Neutrophil (primary cell): ENCODE measurements around the gene MPND.

Experiments used
- H3K27ac ChIP-seq: fragments of 200-600 bp; sonication (generic); 2 replicates; pipeline ENCODE4 v1.5.1; 2016; ENCODE audit warnings: mild to moderate bottlenecking, moderate library complexity
- H3K27me3 ChIP-seq: fragments of 200-600 bp; sonication (generic); 2 replicates; pipeline ENCODE4 v1.6.0; 2016; ENCODE audit warnings: mild to moderate bottlenecking
- H3K36me3 ChIP-seq: fragments of 200-600 bp; sonication (generic); 2 replicates; pipeline ENCODE4 v1.5.1; 2017
- H3K4me1 ChIP-seq, 2 experiments: fragments of 200-600 bp in 1 of 2; sonication (generic) in 1 of 2; 1 replicate in 1 of 2; 2 replicates in 1 of 2; pipeline versions ENCODE4 v1.5.1 to v1.6.1; 2013 to 2016; ENCODE audit warnings: low read depth in 1 of 2, low read length in 1 of 2, mild to moderate bottlenecking in 1 of 2, moderate library complexity in 1 of 2; ENCODE audit not compliant: control insufficient read depth in 1 of 2, insufficient read depth in 1 of 2
- H3K4me3 ChIP-seq, 2 experiments: fragments of 200-600 bp in 1 of 2; sonication (generic) in 1 of 2; 1 replicate in 1 of 2; 2 replicates in 1 of 2; pipeline ENCODE4 v1.5.1; 2013 to 2016; ENCODE audit warnings: low read depth in 1 of 2, low read length in 1 of 2, mild to moderate bottlenecking in 1 of 2, moderate library complexity in 1 of 2
- H3K9me3 ChIP-seq: fragments of 200-600 bp; sonication (generic); 2 replicates; pipeline ENCODE4 v1.5.1; 2016
- CTCF ChIP-seq: fragments of 200-600 bp; sonication (generic); IDR thresholded peaks from 2 replicates; pipeline ENCODE4 v1.5.1; 2016; ENCODE audit warnings: antibody characterized with exemption

The MPND gene

DNA sequence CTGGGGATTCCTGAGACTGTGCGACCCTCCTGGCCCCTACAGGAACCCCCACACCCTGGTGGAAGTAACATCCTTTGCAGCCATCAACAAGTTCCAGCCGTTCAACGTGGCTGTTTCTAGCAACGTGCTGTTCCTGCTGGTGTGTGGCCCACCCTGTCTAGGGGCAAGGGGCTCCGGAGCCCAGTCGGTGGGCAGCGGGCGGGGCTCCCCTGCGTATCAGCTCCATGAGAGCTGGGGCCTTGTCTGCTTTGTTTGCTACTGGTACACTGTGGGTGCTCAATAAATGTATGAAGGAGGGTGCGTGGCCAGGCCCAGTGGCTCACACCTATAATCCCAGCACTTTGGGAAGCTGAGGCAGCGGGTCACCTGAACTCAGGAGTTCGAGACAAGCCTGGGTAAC is 10.9 kb downstream of the MPND start:
- Histone ChIP-seq H3K4me3 (no peak overlapping the region), H3K4me1 (no peaks in the 10 kb centered on the region), H3K27me3 (no peaks in the 10 kb centered on the region), H3K27ac (no peak overlapping the region), H3K9me3 (no peaks in the 10 kb centered on the region), H3K36me3 (peaks cover 36% of the 10 kb centered on the region)
- no peak for TF ChIP-seq CTCF

DNA sequence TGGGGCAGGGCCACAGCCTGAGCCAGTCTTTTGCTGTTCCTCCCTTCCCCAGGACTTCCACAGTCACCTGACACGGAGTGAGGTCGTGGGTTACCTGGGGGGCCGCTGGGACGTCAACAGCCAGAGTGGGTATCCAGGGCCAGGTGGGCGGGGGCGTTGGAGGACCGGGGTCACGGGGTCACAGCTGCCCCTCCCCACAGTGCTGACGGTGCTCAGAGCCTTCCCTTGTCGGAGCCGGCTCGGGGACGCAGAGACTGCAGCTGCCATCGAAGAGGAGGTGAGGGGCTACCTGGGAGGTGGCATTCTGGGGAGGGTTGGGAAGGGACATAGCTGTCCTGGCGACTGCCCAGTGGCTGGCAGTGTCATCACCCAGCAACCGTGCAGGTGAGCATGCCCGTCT is 11.5 kb downstream of the MPND start:
- TF ChIP-seq CTCF = no peak

DNA sequence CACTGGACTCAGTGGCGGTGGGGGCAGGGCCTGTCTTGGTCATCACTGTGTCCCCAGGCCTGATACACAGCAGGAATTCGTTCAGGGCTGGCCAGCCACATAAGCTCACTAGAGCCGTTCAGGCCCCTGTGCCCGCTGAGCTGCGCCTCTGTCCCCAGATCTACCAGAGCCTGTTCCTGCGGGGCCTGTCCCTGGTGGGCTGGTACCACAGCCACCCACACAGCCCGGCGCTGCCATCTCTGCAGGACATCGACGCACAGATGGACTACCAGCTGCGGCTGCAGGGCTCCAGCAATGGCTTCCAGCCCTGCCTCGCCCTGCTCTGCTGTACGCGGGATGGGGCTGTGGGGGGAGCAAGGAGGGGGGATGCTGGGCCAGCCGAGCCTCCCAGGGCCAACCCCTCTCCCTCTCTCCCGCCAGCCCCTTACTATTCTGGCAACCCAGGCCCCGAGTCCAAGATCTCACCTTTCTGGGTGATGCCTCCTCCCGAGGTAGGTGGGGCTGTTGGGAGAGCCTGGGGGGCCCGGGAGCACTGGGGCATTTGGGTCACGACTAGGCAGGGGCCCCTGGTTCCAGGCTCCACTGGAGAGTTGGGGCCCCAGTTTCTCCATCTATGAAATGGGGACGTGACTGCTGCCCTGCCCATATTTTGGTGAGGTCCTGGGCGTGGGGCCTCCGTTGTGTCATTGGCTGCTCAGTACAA is 13.9 kb downstream of the MPND start:
- Histone ChIP-seq H3K36me3 (peaks cover 66% of the 10 kb centered on the region), H3K9me3 (no peaks in the 10 kb centered on the region), H3K27me3 (no peaks in the 10 kb centered on the region), H3K4me1 (no peaks in the 10 kb centered on the region), H3K4me3 (no peak overlapping the region), H3K27ac (no peak overlapping the region)
- no peak for TF ChIP-seq CTCF

More for the DNA sequence above, 11.5 kb downstream of the MPND start:
- Histone ChIP-seq H3K9me3 (no peaks in the 10 kb centered on the region), H3K4me1 (no peaks in the 10 kb centered on the region), H3K27me3 (no peaks in the 10 kb centered on the region), H3K36me3 (peaks cover 42% of the 10 kb centered on the region), H3K27ac (no peak overlapping the region), H3K4me3 (no peak overlapping the region)

- H3K27ac ChIP-seq = no peak overlapping the region
Measured at GRCh38 chr19:4357921-4358326, 14.6 kb downstream of the MPND start.

GRCh38 chr19:4358709-4359626 is 15.6 kb downstream of the MPND start:
- Histone ChIP-seq H3K36me3 (peaks cover 79% of the 10 kb centered on the region), H3K27me3 (no peaks in the 10 kb centered on the region), H3K4me1 (no peaks in the 10 kb centered on the region), H3K4me3 (no peak overlapping the region), H3K27ac (no peak overlapping the region), H3K9me3 (no peaks in the 10 kb centered on the region)
- TF ChIP-seq CTCF = no peak

More at GRCh38 chr19:4357921-4358326, 14.6 kb downstream of the MPND start:
- peaks cover 73% of the 10 kb centered on the region for H3K36me3 ChIP-seq
- no peaks in the 10 kb centered on the region for H3K27me3 ChIP-seq
- no peak overlapping the region for H3K4me3 ChIP-seq
- no peaks in the 10 kb centered on the region for H3K9me3 ChIP-seq
- H3K4me1 ChIP-seq = no peaks in the 10 kb centered on the region
- TF ChIP-seq CTCF = no peak
